ENCODE data around the gene RALGAPA1. TPM values are rescaled to one million over a fixed set of nuclear protein-coding genes. Genes with fewer than 3 reads are reported as not detected.

The RALGAPA1 gene
- total and polyA plus RNA-seq, 4 donors = 4.6 to 38.7 (median 13.4) TPM

DNA sequence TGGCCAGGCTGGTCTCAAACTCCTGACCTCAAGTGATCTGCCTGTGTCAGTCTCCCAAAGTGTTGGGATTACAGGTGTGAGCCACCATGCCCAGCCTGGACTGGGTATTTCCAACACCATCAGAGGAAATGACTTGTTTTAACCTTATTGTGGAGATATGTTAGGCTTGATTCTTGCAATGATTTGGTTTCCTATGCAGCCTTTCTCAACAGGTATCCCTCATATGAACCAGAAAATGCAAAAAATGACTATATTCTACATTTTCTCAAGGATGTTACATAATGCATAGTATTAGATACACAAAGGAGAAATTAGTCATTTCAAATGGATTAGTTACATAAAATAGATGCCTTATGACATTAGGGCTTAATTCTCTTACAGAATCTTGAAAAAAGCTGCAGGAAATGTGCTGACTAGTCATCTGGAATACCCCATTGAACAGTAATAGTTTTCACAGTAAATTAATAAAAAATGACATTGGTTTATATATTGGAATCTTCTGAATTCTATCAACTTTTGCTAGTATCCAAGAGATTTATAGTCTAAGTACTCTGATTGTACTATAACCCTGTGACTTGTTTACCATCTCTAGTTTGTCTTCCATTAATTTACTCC, 142.6 kb downstream of the RALGAPA1 start:
- Histone ChIP-seq H3K36me3 (ENCODE audit: control insufficient read depth in 4 of 4, insufficient read depth in 3 of 4, low read depth in 1 of 4, low read length in 3 of 4) (peaks cover 1 to 23% (median 11%) of the 10 kb centered on the region in 4 donors), H3K27ac (ENCODE audit: low read depth in 1 of 2, low read length in 2 of 2) (no peak overlapping the region), H3K27me3 (ENCODE audit: control insufficient read depth in 4 of 4, insufficient read depth in 4 of 4, low read length in 3 of 4) (no peaks in the 10 kb centered on the region), H3K4me3 (ENCODE audit: low read depth in 1 of 3, low read length in 3 of 3) (no peak overlapping the region), H3K4me1 (ENCODE audit: control insufficient read depth in 4 of 4, insufficient read depth in 4 of 4, low read length in 3 of 4) (no peaks in the 10 kb centered on the region), H3K9me3 (ENCODE audit: control insufficient read depth in 4 of 4, low read length in 3 of 4) (no peaks in the 10 kb centered on the region), H3K9ac (ENCODE audit: low read depth in 1 of 2, low read length in 2 of 2) (no peak overlapping the region)
- DNase-seq (ENCODE audit: low spot score) = no peak
- TF ChIP-seq, protein P1, sequence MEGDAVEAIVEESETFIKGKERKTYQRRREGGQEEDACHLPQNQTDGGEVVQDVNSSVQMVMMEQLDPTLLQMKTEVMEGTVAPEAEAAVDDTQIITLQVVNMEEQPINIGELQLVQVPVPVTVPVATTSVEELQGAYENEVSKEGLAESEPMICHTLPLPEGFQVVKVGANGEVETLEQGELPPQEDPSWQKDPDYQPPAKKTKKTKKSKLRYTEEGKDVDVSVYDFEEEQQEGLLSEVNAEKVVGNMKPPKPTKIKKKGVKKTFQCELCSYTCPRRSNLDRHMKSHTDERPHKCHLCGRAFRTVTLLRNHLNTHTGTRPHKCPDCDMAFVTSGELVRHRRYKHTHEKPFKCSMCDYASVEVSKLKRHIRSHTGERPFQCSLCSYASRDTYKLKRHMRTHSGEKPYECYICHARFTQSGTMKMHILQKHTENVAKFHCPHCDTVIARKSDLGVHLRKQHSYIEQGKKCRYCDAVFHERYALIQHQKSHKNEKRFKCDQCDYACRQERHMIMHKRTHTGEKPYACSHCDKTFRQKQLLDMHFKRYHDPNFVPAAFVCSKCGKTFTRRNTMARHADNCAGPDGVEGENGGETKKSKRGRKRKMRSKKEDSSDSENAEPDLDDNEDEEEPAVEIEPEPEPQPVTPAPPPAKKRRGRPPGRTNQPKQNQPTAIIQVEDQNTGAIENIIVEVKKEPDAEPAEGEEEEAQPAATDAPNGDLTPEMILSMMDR (IDR thresholded peaks at IDR 0.05; ENCODE audit: low read depth, low read length, missing input control) = no peak
- TF ChIP-seq GABPA (IDR thresholded peaks at IDR 0.05 in 1 of 2, conservative IDR thresholded peaks at IDR 0.05 in 1 of 2) (no peak), HNF4G (IDR thresholded peaks at IDR 0.05) (no peak), JUND (IDR thresholded peaks at IDR 0.05) (no peak), HNF4A (conservative IDR thresholded peaks at IDR 0.05) (no peak), EGR1 (IDR thresholded peaks at IDR 0.05; ENCODE audit: low read depth in 2 of 2) (no peak), FOXA2 (IDR thresholded peaks at IDR 0.05) (no peak), NR2F2 (IDR thresholded peaks at IDR 0.05) (no peak), YY1 (IDR thresholded peaks at IDR 0.05) (no peak), RAD21 (IDR thresholded peaks at IDR 0.05) (no peak), SP1 (IDR thresholded peaks at IDR 0.05) (no peak), RXRA (IDR thresholded peaks at IDR 0.05) (no peak), TAF1 (conservative IDR thresholded peaks at IDR 0.05) (no peak), FOXA1 (IDR thresholded peaks at IDR 0.05) (no peak)
- TF ChIP-seq, protein P2, sequence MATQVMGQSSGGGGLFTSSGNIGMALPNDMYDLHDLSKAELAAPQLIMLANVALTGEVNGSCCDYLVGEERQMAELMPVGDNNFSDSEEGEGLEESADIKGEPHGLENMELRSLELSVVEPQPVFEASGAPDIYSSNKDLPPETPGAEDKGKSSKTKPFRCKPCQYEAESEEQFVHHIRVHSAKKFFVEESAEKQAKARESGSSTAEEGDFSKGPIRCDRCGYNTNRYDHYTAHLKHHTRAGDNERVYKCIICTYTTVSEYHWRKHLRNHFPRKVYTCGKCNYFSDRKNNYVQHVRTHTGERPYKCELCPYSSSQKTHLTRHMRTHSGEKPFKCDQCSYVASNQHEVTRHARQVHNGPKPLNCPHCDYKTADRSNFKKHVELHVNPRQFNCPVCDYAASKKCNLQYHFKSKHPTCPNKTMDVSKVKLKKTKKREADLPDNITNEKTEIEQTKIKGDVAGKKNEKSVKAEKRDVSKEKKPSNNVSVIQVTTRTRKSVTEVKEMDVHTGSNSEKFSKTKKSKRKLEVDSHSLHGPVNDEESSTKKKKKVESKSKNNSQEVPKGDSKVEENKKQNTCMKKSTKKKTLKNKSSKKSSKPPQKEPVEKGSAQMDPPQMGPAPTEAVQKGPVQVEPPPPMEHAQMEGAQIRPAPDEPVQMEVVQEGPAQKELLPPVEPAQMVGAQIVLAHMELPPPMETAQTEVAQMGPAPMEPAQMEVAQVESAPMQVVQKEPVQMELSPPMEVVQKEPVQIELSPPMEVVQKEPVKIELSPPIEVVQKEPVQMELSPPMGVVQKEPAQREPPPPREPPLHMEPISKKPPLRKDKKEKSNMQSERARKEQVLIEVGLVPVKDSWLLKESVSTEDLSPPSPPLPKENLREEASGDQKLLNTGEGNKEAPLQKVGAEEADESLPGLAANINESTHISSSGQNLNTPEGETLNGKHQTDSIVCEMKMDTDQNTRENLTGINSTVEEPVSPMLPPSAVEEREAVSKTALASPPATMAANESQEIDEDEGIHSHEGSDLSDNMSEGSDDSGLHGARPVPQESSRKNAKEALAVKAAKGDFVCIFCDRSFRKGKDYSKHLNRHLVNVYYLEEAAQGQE (IDR thresholded peaks at IDR 0.05) = no peak
- TF ChIP-seq, protein P3, sequence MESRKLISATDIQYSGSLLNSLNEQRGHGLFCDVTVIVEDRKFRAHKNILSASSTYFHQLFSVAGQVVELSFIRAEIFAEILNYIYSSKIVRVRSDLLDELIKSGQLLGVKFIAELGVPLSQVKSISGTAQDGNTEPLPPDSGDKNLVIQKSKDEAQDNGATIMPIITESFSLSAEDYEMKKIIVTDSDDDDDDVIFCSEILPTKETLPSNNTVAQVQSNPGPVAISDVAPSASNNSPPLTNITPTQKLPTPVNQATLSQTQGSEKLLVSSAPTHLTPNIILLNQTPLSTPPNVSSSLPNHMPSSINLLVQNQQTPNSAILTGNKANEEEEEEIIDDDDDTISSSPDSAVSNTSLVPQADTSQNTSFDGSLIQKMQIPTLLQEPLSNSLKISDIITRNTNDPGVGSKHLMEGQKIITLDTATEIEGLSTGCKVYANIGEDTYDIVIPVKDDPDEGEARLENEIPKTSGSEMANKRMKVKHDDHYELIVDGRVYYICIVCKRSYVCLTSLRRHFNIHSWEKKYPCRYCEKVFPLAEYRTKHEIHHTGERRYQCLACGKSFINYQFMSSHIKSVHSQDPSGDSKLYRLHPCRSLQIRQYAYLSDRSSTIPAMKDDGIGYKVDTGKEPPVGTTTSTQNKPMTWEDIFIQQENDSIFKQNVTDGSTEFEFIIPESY (IDR thresholded peaks at IDR 0.05) = no peak
- TF ChIP-seq, protein P4, sequence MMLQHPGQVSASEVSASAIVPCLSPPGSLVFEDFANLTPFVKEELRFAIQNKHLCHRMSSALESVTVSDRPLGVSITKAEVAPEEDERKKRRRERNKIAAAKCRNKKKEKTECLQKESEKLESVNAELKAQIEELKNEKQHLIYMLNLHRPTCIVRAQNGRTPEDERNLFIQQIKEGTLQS (IDR thresholded peaks at IDR 0.05) = no peak
- TF ChIP-seq, protein P5, sequence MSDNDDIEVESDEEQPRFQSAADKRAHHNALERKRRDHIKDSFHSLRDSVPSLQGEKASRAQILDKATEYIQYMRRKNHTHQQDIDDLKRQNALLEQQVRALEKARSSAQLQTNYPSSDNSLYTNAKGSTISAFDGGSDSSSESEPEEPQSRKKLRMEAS (IDR thresholded peaks at IDR 0.05) = no peak
